ENCODE results near the gene FNDC11. TPM values are rescaled to one million over a fixed set of nuclear protein-coding genes. Genes with fewer than 3 reads are reported as not detected.

The FNDC11 gene
- total RNA-seq, 2 experiments from 2014 or later: 0.23 to 0.27 TPM

DNA sequence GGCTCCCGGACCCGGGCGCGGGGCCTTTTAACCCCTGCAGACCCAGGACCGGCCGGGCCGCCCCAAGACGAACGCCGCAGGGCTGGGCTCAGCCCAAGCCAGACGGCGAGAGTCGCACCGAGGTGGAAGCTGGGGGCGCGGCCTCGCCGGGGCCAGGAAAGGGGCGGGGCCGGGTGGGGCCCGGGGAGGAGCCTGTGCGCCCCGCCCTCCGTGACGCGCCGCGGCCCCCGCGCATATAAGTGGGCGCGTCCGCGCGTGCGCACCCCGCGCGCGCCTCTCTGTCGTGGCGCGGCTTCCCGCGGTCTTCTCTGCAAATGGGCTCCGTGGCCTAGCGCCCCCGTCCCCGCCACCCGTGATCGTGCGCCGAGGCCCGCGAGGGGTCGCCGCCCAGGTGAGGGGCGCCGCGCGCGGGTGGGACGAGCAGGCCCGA is 33.4 kb upstream of the FNDC11 start, which contains the start of gene PPDPF:
Gene PPDPF, plus strand, starts transcription at position 262 of the 430 bp plus-strand sequence. CDS start 544 bp downstream, outside the sequence.
- POLR2A ChIA-PET: interaction anchor here (0.8 to 4.4 kb wide), 11 partner anchors 11 to 216 kb away, joined by 3 to 48 read pairs (median 4); partner anchors contain the start of genes LIME1 and PTK6
- H3K36me3 Mint-ChIP-seq (ENCODE audit: low read depth): peaks cover 30% of the 10 kb centered on the region
- ATAC-seq (peak; percentile 88), DNase-seq (peak; percentile 85)
- H3K9me3 Mint-ChIP-seq: peaks cover 6% of the 10 kb centered on the region
- H3K27ac Mint-ChIP-seq: peak within 1 kb of the TSS; percentile 77
- TF ChIP-seq, protein P1, sequence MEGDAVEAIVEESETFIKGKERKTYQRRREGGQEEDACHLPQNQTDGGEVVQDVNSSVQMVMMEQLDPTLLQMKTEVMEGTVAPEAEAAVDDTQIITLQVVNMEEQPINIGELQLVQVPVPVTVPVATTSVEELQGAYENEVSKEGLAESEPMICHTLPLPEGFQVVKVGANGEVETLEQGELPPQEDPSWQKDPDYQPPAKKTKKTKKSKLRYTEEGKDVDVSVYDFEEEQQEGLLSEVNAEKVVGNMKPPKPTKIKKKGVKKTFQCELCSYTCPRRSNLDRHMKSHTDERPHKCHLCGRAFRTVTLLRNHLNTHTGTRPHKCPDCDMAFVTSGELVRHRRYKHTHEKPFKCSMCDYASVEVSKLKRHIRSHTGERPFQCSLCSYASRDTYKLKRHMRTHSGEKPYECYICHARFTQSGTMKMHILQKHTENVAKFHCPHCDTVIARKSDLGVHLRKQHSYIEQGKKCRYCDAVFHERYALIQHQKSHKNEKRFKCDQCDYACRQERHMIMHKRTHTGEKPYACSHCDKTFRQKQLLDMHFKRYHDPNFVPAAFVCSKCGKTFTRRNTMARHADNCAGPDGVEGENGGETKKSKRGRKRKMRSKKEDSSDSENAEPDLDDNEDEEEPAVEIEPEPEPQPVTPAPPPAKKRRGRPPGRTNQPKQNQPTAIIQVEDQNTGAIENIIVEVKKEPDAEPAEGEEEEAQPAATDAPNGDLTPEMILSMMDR (IDR thresholded peaks at IDR 0.05): no peak
- H3K4me1 Mint-ChIP-seq (ENCODE audit: low read depth): peaks cover 11% of the 10 kb centered on the region
- H3K4me3 Mint-ChIP-seq: peak within 1 kb of the TSS; percentile 78
- CTCF ChIA-PET: interaction anchor here (1.0 to 3.8 kb wide), 6 partner anchors 17 to 128 kb away, joined by 3 to 22 read pairs (median 4); partner anchors contain the start of gene PTK6
- no peaks in the 10 kb centered on the region for H3K27me3 Mint-ChIP-seq
- intact Hi-C loops (cut with micrococcal nuclease): no loop called here

DNA sequence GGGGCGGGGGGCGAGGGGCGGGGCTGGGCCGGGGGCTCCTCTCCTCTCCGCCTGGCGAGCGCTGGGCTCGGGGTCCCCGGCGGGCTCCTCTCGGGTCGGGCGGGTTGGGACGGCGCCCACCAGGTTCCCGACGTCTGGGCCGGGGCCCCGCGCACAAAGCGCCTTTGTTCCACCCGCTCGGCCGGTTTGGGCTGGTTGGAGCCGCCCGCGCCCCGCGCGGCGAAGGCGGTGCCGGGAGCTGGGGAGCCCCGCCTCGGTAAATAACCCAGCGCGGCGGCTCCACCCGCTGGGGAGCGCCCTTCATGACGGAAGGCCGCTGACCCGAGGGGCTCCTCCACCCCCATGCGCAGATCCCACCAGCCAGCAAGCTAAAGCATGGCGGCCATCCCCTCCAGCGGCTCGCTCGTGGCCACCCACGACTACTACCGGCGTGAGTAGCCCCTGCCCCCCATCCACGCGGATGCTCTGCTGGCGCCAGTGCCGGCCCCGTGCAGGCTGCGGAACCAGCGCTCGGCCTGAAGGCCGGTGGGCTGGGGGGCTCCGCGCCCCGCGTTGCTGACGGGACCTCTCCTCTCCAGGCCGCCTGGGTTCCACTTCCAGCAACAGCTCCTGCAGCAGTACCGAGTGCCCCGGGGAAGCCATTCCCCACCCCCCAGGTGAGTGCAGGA is 32.9 kb upstream of the FNDC11 start:
- ChIA-PET CTCF (interaction anchor here (1.0 to 3.8 kb wide), 5 partner anchors 17 to 127 kb away, joined by 3 to 22 read pairs (median 4); partner anchors contain the start of gene PTK6), POLR2A (interaction anchor here (0.7 to 4.4 kb wide), 16 partner anchors 8 to 216 kb away, joined by 3 to 48 read pairs (median 4); partner anchors contain the start of genes LIME1 and PTK6)
- ATAC-seq (peak; percentile 63), DNase-seq (peak; percentile 81)
- intact Hi-C loops (cut with micrococcal nuclease): no loop called here
- Mint-ChIP-seq H3K27me3 (no peaks in the 10 kb centered on the region), H3K4me1 (ENCODE audit: low read depth) (peaks cover 11% of the 10 kb centered on the region), H3K4me3 (peak overlapping the region; percentile 78), H3K27ac (peak overlapping the region; percentile 49), H3K36me3 (ENCODE audit: low read depth) (peaks cover 30% of the 10 kb centered on the region), H3K9me3 (peaks cover 6% of the 10 kb centered on the region)
- TF ChIP-seq, protein P1 (IDR thresholded peaks at IDR 0.05): no peak

DNA sequence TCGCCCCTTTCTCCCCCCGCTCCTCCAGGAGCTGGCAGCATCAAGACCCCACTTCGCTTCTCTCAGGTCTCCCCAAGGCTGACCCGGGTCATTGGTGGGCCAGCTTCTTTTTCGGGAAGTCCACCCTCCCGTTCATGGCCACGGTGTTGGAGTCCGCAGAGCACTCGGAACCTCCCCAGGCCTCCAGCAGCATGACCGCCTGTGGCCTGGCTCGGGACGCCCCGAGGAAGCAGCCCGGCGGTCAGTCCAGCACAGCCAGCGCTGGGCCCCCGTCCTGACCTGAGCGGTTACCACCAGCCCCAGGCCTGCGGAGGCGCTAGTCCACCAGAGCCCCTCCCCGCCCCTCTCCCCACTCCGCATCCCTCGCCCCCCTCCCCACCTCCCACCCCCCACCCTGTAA is 32.4 kb upstream of the FNDC11 start:
- ChIA-PET POLR2A (interaction anchor here (0.7 to 4.4 kb wide), 15 partner anchors 7 to 215 kb away, joined by 3 to 48 read pairs (median 3); partner anchors contain the start of genes LIME1 and PTK6), CTCF (interaction anchor here (1.0 to 3.8 kb wide), 5 partner anchors 16 to 126 kb away, joined by 3 to 22 read pairs (median 4); partner anchors contain the start of gene PTK6)
- Mint-ChIP-seq H3K4me3 (peak overlapping the region; percentile 78), H3K27me3 (no peaks in the 10 kb centered on the region), H3K27ac (peak overlapping the region; percentile 34), H3K4me1 (ENCODE audit: low read depth) (peaks cover 11% of the 10 kb centered on the region), H3K36me3 (ENCODE audit: low read depth) (peaks cover 30% of the 10 kb centered on the region), H3K9me3 (peaks cover 6% of the 10 kb centered on the region)
- DNase-seq (no peak), ATAC-seq (no peak)
- TF ChIP-seq, protein P1 (IDR thresholded peaks at IDR 0.05): no peak
- intact Hi-C loops (cut with micrococcal nuclease): no loop called here

DNA sequence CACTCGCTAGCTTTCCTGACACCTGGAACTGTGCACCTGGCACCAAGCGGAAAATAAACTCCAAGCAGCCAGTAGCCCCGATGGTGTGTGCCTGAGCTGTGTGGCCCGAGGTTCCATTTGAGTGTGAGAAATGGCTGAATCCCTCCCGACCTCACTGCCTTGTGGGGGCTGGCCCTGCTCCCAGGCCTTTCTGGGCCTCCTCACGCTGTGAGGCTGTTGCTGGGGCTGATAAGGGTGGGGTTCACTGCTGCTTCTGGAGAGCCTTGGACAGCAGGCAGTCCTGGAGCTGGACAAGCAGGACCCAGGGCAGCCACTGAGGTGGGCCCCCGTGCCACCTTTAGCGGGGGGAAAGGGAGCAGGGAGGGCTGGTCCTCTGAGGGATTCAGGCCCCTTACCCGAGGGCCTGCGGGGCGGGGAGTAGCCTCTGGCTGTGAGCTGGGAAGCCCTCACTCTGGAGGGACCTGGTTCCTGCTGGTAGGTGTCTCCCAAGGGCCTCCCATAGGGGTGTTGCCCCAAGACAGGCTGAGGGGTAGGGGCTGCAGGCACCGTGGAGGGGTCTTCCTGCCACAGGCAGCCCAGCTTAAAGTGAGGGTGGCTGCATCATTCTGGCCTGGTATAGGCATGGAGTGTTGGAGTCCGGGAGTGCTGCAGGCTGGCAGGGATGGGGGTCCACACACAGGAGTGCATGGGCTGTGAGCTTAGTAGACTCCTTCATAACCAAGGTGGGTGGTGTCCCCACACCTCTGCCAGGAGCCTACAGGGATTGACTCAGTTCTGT is 31.7 kb upstream of the FNDC11 start:
- TF ChIP-seq, protein P1 (IDR thresholded peaks at IDR 0.05): no peak
- Mint-ChIP-seq H3K27ac (peak overlapping the region; percentile 24), H3K36me3 (ENCODE audit: low read depth) (peaks cover 30% of the 10 kb centered on the region), H3K27me3 (no peaks in the 10 kb centered on the region), H3K4me1 (ENCODE audit: low read depth) (peaks cover 11% of the 10 kb centered on the region), H3K9me3 (peaks cover 6% of the 10 kb centered on the region), H3K4me3 (peak overlapping the region; percentile 63)
- ATAC-seq (no peak), DNase-seq (no peak)
- POLR2A ChIA-PET: interaction anchor here (0.7 to 4.4 kb wide), 6 partner anchors 9 to 383 kb away, joined by 3 to 48 read pairs (median 4); partner anchors contain the start of gene PTK6
- intact Hi-C loops (cut with micrococcal nuclease): no loop called here
- CTCF ChIA-PET: interaction anchor here (2.0 to 3.8 kb wide), 2 partner anchors 15 to 26 kb away, joined by 7 to 22 read pairs; partner anchors contain the start of gene PTK6
